Neural progenitor cell (in vitro differentiated cells): ENCODE data around the gene CBLB. TPM values are rescaled to one million over a fixed set of nuclear protein-coding genes. Genes with fewer than 3 reads are reported as not detected.
A peak's percentile ranks its signal among the peaks of the same experiment; 100 is the strongest.

Experiments
- DNase-seq: peaks from one replicate; pipeline ENCODE4 v3.0.0-alpha.2; 2016; ENCODE audit warnings: low spot score
- H2AFZ ChIP-seq: fragments of 200-600 bp; sonication (generic); replicated peaks from 2 replicates; pipeline ENCODE4 v1.6.1; 2016; ENCODE audit warnings: antibody characterized with exemption
- H3F3A ChIP-seq: fragments of 200-600 bp; sonication (generic); 2 replicates; pipeline ENCODE4 v1.6.1; 2016; ENCODE audit warnings: antibody characterized with exemption, low read depth
- H3K27ac ChIP-seq: fragments of 200-600 bp; sonication (generic); 2 replicates; pipeline ENCODE4 v1.5.1; 2016; ENCODE audit warnings: mild to moderate bottlenecking
- H3K27me3 ChIP-seq: fragments of 200-600 bp; sonication (generic); 2 replicates; pipeline ENCODE4 v1.6.1; 2016; ENCODE audit warnings: mild to moderate bottlenecking, moderate library complexity
- H3K36me3 ChIP-seq: fragments of 200-600 bp; sonication (generic); 2 replicates; pipeline ENCODE4 v1.5.1; 2016
- H3K4me1 ChIP-seq: fragments of 200-600 bp; sonication (generic); 2 replicates; pipeline ENCODE4 v1.6.1; 2016; ENCODE audit warnings: mixed run types
- H3K4me2 ChIP-seq: fragments of 200-600 bp; sonication (generic); 2 replicates; pipeline ENCODE4 v1.6.1; 2016
- H3K4me3 ChIP-seq: fragments of 200-600 bp; sonication (generic); 2 replicates; pipeline ENCODE4 v1.5.1; 2016
- H3K79me2 ChIP-seq: fragments of 200-600 bp; sonication (generic); 2 replicates; pipeline ENCODE4 v1.6.1; 2016; ENCODE audit warnings: low read depth
- H3K9ac ChIP-seq: fragments of 200-600 bp; sonication (generic); 2 replicates; pipeline ENCODE4 v1.6.1; 2016
- H3K9me3 ChIP-seq: fragments of 200-600 bp; sonication (generic); 2 replicates; pipeline ENCODE4 v1.5.1; 2016; ENCODE audit warnings: low read depth
- H4K20me1 ChIP-seq: fragments of 200-600 bp; sonication (generic); 2 replicates; pipeline ENCODE4 v1.6.1; 2016; ENCODE audit warnings: low read depth
- H3K27ac Mint-ChIP-seq: 3 replicates; pipeline ENCODE4 v1.8.0; 2021; ENCODE audit warnings: mixed read lengths
- H3K27me3 Mint-ChIP-seq: 2 replicates; pipeline ENCODE4 v1.8.0; 2022; ENCODE audit warnings: low read depth, mild to moderate bottlenecking, inconsistent platforms, moderate library complexity, mixed read lengths; ENCODE audit not compliant: insufficient read depth
- H3K36me3 Mint-ChIP-seq: 3 replicates; pipeline ENCODE4 v1.8.0; 2021; ENCODE audit warnings: mixed read lengths
- H3K4me1 Mint-ChIP-seq: 3 replicates; pipeline ENCODE4 v1.8.0; 2021; ENCODE audit warnings: mixed read lengths
- H3K4me3 Mint-ChIP-seq: 3 replicates; pipeline ENCODE4 v1.8.0; 2021; ENCODE audit warnings: mild to moderate bottlenecking, moderate library complexity, mixed read lengths
- H3K9me3 Mint-ChIP-seq: 3 replicates; pipeline ENCODE4 v1.8.0; 2020; ENCODE audit warnings: mixed read lengths
- EZH2 ChIP-seq: fragments of 200-600 bp; sonication (generic); IDR thresholded peaks from 2 replicates; pipeline ENCODE4 v1.6.1; 2017; ENCODE audit warnings: antibody characterized with exemption, mild to moderate bottlenecking, moderate library complexity
- EZH2phosphoT487 ChIP-seq: fragments of 200-600 bp; sonication (generic); IDR thresholded peaks from 2 replicates; pipeline ENCODE4 v1.6.1; 2017; ENCODE audit warnings: antibody characterized with exemption
- total RNA-seq: library from RNA; depleted of rRNA; stranded (reverse); fragments of >200 nt; gene quantifications from 2 replicates; pipeline ENCODE4 v1.2.3, GENCODE V29; 2015; ENCODE audit warnings: low replicate concordance
- TF ChIP-seq, protein P1 (sequence below): fragments of 200-600 bp; sonication (generic); IDR thresholded peaks from 2 replicates; pipeline ENCODE4 v1.5.1; 2017; ENCODE audit warnings: antibody characterized with exemption, mild to moderate bottlenecking

The CBLB gene
- total RNA-seq, 1 donor from 2014 or later, result 105 TPM

DNA sequence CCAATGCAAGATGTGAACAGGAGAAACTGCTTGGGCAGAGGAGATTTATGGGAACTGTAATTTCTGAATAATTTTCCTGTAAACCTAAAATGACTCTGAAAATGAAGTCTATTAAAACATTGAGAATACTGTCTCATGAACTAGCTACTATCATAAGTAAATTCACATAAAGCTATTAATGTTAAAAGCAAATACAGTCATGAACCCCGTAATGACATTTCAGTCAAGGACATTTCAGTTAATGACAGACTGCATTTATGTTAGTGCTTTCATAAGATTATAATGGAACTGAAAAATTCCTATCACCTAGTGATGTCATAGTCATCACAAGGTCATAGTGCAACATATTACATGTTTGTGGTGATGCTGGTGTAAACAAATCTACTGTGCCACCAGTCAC is 17.2 kb downstream of the CBLB start:
- Histone ChIP-seq H3K79me2 (peaks cover 52% of the 10 kb centered on the region), H3K27me3 (no peaks in the 10 kb centered on the region), H3K36me3 (peaks cover 4% of the 10 kb centered on the region), H3K27ac (no peak overlapping the region), H3F3A (peaks cover 7% of the 10 kb centered on the region), H4K20me1 (peaks cover 31% of the 10 kb centered on the region), H3K9me3 (no peaks in the 10 kb centered on the region), H3K4me1 (peaks cover 11% of the 10 kb centered on the region), H3K9ac (no peak overlapping the region), H3K4me2 (no peak overlapping the region), H3K4me3 (no peak overlapping the region), H2AFZ (no peak overlapping the region)
- TF ChIP-seq, protein P1, sequence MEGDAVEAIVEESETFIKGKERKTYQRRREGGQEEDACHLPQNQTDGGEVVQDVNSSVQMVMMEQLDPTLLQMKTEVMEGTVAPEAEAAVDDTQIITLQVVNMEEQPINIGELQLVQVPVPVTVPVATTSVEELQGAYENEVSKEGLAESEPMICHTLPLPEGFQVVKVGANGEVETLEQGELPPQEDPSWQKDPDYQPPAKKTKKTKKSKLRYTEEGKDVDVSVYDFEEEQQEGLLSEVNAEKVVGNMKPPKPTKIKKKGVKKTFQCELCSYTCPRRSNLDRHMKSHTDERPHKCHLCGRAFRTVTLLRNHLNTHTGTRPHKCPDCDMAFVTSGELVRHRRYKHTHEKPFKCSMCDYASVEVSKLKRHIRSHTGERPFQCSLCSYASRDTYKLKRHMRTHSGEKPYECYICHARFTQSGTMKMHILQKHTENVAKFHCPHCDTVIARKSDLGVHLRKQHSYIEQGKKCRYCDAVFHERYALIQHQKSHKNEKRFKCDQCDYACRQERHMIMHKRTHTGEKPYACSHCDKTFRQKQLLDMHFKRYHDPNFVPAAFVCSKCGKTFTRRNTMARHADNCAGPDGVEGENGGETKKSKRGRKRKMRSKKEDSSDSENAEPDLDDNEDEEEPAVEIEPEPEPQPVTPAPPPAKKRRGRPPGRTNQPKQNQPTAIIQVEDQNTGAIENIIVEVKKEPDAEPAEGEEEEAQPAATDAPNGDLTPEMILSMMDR, result no peak
- TF ChIP-seq EZH2 (no peak), EZH2phosphoT487 (no peak)
- no peak for DNase-seq
- Mint-ChIP-seq H3K27ac (no peak overlapping the region), H3K4me3 (no peak overlapping the region), H3K9me3 (no peaks in the 10 kb centered on the region), H3K36me3 (peaks cover 44% of the 10 kb centered on the region), H3K27me3 (no peaks in the 10 kb centered on the region), H3K4me1 (peaks cover 8% of the 10 kb centered on the region)

DNA sequence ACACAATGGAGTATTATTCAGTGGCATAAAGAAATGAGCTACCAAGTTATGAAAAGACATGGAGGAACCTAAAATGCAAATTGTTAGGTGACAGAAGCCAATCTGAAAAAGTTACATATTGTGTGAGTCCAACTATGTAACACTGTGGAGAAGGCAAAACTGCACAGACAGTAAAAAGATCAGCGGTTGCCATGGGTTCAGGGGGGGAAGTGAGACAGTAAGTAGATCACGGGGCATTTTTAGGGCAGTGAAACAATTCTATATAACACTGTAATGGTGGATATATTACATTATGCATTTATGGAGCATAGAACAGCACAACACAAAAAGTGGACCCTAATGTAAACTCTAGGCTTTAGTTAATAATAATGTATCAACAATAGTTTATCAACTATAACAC is 17.6 kb downstream of the CBLB start:
- peaks cover 7% of the 10 kb centered on the region for H3F3A ChIP-seq
- H2AFZ ChIP-seq, result no peak overlapping the region
- DNase-seq, result no peak
- H3K4me1 ChIP-seq, result peaks cover 15% of the 10 kb centered on the region
- peaks cover 44% of the 10 kb centered on the region for H3K36me3 Mint-ChIP-seq
- no peaks in the 10 kb centered on the region for H3K36me3 ChIP-seq
- H3K27me3 ChIP-seq, result no peaks in the 10 kb centered on the region
- no peak overlapping the region for H3K9ac ChIP-seq
- no peak overlapping the region for H3K4me3 Mint-ChIP-seq
- H3K27ac ChIP-seq, result peak overlapping the region; percentile 10
- H3K4me1 Mint-ChIP-seq, result peaks cover 9% of the 10 kb centered on the region
- H3K9me3 ChIP-seq, result no peaks in the 10 kb centered on the region
- H4K20me1 ChIP-seq, result peaks cover 35% of the 10 kb centered on the region
- no peak for TF ChIP-seq EZH2
- TF ChIP-seq EZH2phosphoT487, result no peak
- TF ChIP-seq, protein P1, result no peak
- no peaks in the 10 kb centered on the region for H3K27me3 Mint-ChIP-seq
- H3K4me2 ChIP-seq, result no peak overlapping the region
- H3K4me3 ChIP-seq, result no peak overlapping the region
- peaks cover 52% of the 10 kb centered on the region for H3K79me2 ChIP-seq
- no peaks in the 10 kb centered on the region for H3K9me3 Mint-ChIP-seq
- no peak overlapping the region for H3K27ac Mint-ChIP-seq

DNA sequence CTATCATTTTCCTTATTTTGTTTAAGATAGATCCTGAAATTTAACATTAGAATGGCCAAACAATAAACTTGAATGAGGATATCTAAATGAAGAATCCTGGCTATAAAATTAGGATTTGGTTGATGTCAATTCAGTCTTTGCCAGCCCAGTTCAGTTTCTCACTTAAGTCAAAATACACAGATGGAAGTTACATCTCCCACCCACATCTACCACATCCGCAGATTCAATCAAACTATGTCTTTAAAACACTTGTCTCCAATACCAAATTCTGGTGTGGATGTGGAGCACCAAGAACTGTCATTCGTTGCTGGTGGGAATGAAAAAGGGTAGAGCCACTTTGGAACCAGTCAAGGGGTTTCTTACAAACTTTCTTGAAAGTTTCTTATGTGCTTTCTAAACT is 18.2 kb downstream of the CBLB start:
- Mint-ChIP-seq H3K27ac (no peak overlapping the region), H3K36me3 (peaks cover 41% of the 10 kb centered on the region), H3K27me3 (no peaks in the 10 kb centered on the region), H3K4me3 (no peak overlapping the region), H3K4me1 (peaks cover 11% of the 10 kb centered on the region), H3K9me3 (no peaks in the 10 kb centered on the region)
- Histone ChIP-seq H3K4me1 (peaks cover 21% of the 10 kb centered on the region), H3F3A (peaks cover 7% of the 10 kb centered on the region), H2AFZ (no peak overlapping the region), H3K79me2 (peaks cover 52% of the 10 kb centered on the region), H4K20me1 (peaks cover 37% of the 10 kb centered on the region), H3K4me3 (no peak overlapping the region), H3K27me3 (no peaks in the 10 kb centered on the region), H3K9me3 (no peaks in the 10 kb centered on the region), H3K27ac (no peak overlapping the region), H3K9ac (no peak overlapping the region), H3K4me2 (no peak overlapping the region), H3K36me3 (no peaks in the 10 kb centered on the region)
- no peak for DNase-seq
- TF ChIP-seq, protein P1, result no peak
- TF ChIP-seq EZH2 (no peak), EZH2phosphoT487 (no peak)

DNA sequence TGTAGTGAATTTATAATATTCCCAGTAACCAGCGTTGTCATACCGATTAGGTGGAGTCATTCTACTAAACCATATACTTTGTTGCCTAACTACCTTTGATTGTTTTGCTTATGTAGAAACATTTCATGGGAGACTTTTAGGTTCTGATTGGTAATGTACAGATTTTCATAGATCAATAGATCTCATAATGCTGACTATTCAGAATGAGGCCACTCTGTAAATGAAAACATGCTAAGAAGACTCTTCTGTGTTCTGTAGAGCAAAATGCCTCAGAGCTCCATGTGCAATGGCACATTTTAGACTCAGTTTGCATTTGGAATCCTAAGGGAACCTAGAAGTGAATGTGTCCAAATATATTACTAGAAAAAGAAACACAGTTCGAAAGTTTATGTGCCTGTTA is 20.0 kb downstream of the CBLB start:
- TF ChIP-seq EZH2phosphoT487, result no peak
- TF ChIP-seq EZH2, result no peak
- TF ChIP-seq, protein P1, result no peak
- H3K9ac ChIP-seq, result no peak overlapping the region
- Mint-ChIP-seq H3K4me3 (no peak overlapping the region), H3K27ac (no peak overlapping the region), H3K27me3 (no peaks in the 10 kb centered on the region), H3K4me1 (peaks cover 18% of the 10 kb centered on the region), H3K9me3 (no peaks in the 10 kb centered on the region), H3K36me3 (peaks cover 33% of the 10 kb centered on the region)
- no peak overlapping the region for H2AFZ ChIP-seq
- peaks cover 50% of the 10 kb centered on the region for H3K79me2 ChIP-seq
- no peak for DNase-seq
- no peak overlapping the region for H3K27ac ChIP-seq
- no peaks in the 10 kb centered on the region for H3K36me3 ChIP-seq
- no peak overlapping the region for H3K4me2 ChIP-seq
- peaks cover 19% of the 10 kb centered on the region for H3F3A ChIP-seq
- H3K27me3 ChIP-seq, result no peaks in the 10 kb centered on the region
- H3K4me3 ChIP-seq, result no peak overlapping the region
- peaks cover 48% of the 10 kb centered on the region for H4K20me1 ChIP-seq
- no peaks in the 10 kb centered on the region for H3K9me3 ChIP-seq
- H3K4me1 ChIP-seq, result peaks cover 37% of the 10 kb centered on the region
